ENCODE results near the gene HTRA3.

HTRA3 gene

GRCh38 chr4:8266508-8266907 is 3.0 kb upstream of the HTRA3 start:
- no peak for DNase-seq (ENCODE audit: low read depth in 2 of 2)

DNA sequence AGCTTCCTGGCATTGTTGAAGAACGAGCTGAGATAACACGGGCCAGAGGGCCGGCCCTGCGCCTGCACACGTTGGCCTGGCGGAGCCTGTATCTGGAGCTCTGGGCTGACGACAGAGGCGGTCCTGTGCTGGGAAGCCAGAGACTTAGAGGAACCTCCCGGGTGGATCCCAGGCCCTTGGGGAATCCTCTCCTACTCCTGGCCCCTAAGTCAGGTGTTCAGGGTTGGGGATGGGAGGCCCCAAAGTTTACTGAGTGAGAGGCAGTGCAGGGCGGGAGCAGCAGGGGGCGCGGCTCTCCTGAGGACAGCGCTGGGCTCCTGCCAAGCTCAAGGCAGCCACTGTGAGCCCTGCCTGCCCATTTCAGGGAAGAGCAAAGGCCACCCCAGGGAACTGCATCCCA is 2.5 kb upstream of the HTRA3 start:
- DNase-seq (ENCODE audit: low read depth in 2 of 2), result no peak

- DNase-seq (ENCODE audit: low read depth in 2 of 2), result no peak
These were observed 1.3 kb upstream of the HTRA3 start for GRCh38 chr4:8268211-8268610.

GRCh38 chr4:8268901-8269534 is 536 bp upstream of the HTRA3 start:
- no peak for DNase-seq (ENCODE audit: low read depth in 2 of 2)

DNA sequence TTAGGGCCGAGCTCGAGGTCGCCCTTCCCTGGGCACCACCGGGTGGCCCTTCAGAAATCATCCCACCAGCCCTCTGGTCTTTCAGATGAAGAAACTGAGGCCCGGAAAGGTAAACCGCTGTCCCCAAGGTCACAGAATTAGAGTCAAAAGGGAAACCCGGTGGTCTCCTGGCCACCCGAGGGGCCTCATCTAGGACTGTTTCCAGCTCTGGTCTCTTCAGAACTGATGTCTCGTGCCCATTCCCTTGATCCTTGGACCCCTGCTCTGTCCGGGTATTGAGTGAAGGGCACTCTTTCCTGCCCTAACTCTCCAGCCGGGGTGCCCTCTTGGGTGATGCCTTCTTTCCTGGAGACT is 841 bp downstream of the HTRA3 start:
- no peak for DNase-seq (ENCODE audit: low read depth in 2 of 2)

DNA sequence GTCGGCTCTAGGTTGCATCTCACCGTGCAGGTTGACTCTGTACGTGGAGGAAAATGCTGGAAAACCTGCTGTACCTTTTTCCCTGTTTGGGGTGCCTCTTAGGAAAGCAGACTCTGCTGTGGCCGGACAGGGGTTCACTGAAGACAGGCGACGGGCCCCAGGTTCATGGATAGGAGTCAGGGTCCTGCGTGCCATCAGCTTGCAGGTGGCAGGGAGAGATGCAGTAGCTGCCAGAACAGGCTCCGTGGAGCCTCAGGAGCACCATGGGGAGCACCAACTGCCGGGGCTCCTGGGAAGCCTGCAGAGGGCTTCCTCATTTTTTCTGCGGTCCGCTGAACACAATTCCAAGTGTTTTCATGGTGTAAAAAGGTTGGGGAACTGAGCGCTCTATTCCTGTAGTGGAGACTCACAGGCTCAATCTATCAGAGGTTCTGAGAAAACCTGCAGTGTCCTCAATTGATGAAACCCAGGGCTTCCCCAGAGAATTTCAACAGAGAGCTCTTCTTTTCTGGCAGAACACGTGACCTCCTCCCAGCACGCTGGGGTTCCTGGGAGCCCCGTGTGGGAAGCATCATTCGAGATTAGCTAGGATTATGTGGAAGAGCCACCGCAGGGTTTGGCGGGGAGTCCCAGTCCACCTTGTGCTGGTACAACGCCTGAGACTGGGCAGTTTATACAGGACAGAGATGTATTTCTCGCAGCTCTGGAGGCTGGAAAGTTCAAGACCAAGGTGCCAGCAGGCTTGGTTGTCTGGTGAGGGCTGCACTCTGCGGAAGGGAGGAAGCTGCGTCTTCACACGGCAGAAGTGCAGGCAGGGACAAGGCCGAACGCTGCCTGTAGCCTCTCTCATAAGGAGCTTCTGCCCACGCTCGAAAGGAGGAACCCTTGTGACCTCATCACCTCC is 1.6 kb downstream of the HTRA3 start:
- no peak for DNase-seq (ENCODE audit: low read depth in 2 of 2)

- no peak for DNase-seq (ENCODE audit: low read depth in 2 of 2)
These were observed 2.3 kb downstream of the HTRA3 start for GRCh38 chr4:8271821-8272220.

GRCh38 chr4:8272472-8273428 is 3.2 kb downstream of the HTRA3 start:
- no peak for DNase-seq (ENCODE audit: low read depth in 2 of 2)

DNA sequence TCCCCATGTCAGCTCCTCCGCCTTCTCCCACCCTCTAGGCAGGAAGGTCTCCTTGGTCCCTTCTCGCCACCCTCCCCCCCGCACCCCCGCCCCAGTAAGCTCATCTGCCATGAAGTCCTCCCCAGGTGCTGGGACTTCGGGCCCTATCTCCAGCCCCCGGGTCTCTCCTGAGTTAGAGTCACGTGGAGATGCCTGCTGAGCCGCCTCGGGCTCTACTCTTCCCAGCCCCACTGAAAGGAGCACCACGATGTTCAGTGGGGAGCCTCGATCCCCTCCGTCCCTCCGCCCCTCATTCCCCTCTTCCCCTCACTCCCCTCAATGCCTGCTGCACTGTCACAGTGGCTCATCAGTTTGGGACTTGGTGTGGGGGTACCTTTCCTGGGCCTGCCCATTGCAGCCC is 3.9 kb downstream of the HTRA3 start:
- no peak for DNase-seq (ENCODE audit: low read depth in 2 of 2)

DNA sequence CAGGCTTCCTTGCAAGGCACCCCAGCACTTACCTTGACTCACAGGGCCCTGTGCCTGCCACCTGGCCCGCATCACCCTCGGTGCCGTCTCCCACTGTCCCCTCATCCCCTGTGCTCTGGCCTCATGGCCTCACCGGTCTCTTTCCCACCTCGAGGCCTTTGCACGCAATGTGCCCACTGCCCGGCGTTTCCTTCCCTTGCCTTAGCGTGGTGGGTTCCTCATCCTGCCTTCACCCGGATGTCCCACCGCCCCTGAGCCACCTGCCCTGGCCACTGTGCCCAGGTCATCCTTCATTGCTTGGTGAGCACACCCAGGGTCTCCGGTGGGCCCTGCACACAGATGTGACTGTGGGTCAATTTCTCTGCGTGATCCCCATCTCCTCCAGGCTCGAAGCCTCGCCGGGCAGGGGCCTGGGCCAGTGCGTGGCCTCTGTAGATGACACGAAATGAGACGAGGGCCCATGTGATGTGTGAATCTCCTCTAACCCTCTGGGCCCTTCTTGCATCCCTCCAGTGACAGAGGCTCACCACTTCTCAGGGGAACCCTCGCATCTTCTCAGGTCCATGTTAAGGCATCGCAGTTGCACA is 4.6 kb downstream of the HTRA3 start:
- no peak for DNase-seq (ENCODE audit: low read depth in 2 of 2)

DNA sequence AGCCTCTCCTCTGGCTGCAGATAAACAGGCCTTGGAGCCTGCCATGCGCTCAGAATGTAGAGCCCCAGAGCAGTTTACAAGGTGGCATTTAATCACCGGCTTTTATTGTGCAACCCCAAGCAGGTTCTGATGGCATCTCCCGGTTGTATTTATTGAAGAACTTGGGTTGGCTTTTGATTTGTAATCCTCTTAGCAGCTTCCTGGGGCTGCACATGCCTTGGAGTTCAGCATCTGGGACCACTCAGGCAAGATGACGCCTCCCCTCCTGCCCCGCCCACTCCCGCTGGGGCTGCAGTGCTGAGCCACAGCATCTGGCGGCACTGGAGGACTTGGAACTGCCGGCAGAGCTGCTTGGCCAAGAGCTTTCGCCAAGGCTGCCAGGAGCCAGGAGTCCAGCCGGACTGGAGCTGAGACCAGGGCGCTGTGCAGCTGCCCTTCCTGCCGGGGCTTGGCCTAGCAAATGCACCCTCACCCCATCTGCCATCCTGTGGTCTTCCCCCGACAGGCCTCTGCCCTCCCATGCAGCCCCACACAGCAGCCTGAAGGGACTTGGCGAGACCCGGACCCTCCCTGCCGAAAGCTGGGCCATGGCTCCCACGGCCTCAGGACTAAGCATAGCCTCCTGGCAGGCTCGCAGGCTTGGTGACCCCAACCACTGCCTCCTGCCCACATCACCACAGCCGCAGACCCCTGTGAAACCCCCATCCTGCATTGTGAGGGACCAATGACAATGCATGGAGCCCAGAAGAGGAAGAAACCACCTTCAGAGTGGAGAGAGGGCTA is 5.4 kb downstream of the HTRA3 start:
- DNase-seq (ENCODE audit: low read depth in 2 of 2), result peak; percentile 88 to 89

GRCh38 chr4:8275548-8275910 is 6.0 kb downstream of the HTRA3 start:
- DNase-seq (ENCODE audit: low read depth in 2 of 2), result no peak

GRCh38 chr4:8276358-8277240 is 7.0 kb downstream of the HTRA3 start:
- no peak for DNase-seq (ENCODE audit: low read depth in 2 of 2)

DNA sequence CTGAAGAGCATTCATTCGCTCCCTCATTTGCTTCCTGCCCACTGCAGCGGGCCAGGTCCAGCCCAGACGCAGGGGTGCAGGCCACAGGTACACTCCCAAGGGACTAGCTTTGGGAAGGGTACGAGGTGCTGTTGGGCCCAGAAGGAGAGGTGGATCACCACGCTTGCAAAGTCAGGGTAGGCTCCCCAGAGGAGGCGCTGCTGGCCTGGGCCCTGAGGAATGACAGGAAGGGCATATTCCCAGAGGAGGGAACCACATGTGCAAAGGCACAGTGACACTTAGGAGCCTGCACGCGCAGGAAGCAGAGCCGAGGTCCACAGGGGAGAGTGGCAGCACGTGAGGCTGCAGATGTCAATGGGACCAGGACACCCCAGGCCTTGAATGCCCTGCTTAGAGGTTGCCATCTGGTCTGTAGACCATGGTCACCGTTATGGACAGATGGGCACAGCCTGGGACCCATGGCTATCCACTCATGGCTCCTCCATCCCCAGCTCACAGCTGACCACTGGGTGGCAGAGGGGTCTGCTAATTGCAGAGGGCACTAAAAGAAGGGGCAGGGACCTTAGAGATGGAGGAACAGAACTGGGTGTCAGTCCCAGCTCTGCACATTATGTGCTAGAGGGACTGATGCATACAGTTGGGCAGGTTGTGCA is 7.9 kb downstream of the HTRA3 start:
- no peak for DNase-seq (ENCODE audit: low read depth in 2 of 2)

- no peak for DNase-seq (ENCODE audit: low read depth in 2 of 2)
These were observed 8.4 kb downstream of the HTRA3 start for GRCh38 chr4:8278009-8278395.

GRCh38 chr4:8278421-8279287 is 9.1 kb downstream of the HTRA3 start:
- DNase-seq (ENCODE audit: low read depth in 2 of 2), result peak; percentile 95 to 96

GRCh38 chr4:8279321-8280157 is 10.0 kb downstream of the HTRA3 start:
- no peak for DNase-seq (ENCODE audit: low read depth in 2 of 2)
